H1 (cell line): ENCODE measurements around the gene MAOA.

Experiments used
- BRCA1 ChIP-seq: IDR thresholded peaks from 2 replicates; pipeline ENCODE4 v1.6.1; 2012; ENCODE audit warnings: low read depth, low read length, improper control_type of control experiment
- CEBPB ChIP-seq: IDR thresholded peaks from 2 replicates; pipeline ENCODE4 v1.6.1; 2012; ENCODE audit warnings: low read depth, low read length
- CTCF ChIP-seq, 3 experiments: IDR thresholded peaks; 1 replicate in 2 of 3; 2 replicates in 1 of 3; pipeline versions ENCODE4 v1.5.1 to v1.6.1; 2011; ENCODE audit warnings: low read length in 3 of 3, mild to moderate bottlenecking in 3 of 3, inconsistent platforms in 2 of 3, low read depth in 1 of 3, moderate library complexity in 1 of 3; ENCODE audit not compliant: insufficient read depth in 1 of 3; ENCODE audit errors: control extremely low read depth in 1 of 3
- POLR2AphosphoS5 ChIP-seq: IDR thresholded peaks from 2 replicates; pipeline ENCODE4 v1.6.1; 2011; ENCODE audit warnings: low read depth, low read length
- SAP30 ChIP-seq: fragments of 300-600 bp; sonication (generic); IDR thresholded peaks from 2 replicates; pipeline ENCODE4 v1.7.1; 2012; ENCODE audit warnings: low read length, moderate library complexity, mild to moderate bottlenecking, inconsistent platforms; ENCODE audit not compliant: insufficient read depth, insufficient replicate concordance
- ZNF274 ChIP-seq: IDR thresholded peaks from 2 replicates; pipeline ENCODE4 v1.7.0; 2012; ENCODE audit warnings: low read length, borderline replicate concordance; ENCODE audit errors: extremely low read depth

- TF ChIP-seq CTCF (IDR thresholded peaks at IDR 0.05; ENCODE audit: control extremely low read depth in 1 of 3, insufficient read depth in 1 of 3, low read depth in 1 of 3, low read length in 3 of 3), result no peak
- no peak for TF ChIP-seq BRCA1
- no peak for TF ChIP-seq POLR2AphosphoS5
- no peak for TF ChIP-seq CEBPB
- no peak for TF ChIP-seq SAP30
- TF ChIP-seq ZNF274, result no peak
Observed at GRCh38 chrX:43745938-43746721, 90.0 kb downstream of the MAOA start.
